Measurements from ENCODE around the gene DCLRE1B.
"Not testable (repeated sequence)": the region's sequence is repeated elsewhere in the genome, so short reads cannot be mapped to it uniquely, and the experiment has no call there.

The DCLRE1B gene

DNA sequence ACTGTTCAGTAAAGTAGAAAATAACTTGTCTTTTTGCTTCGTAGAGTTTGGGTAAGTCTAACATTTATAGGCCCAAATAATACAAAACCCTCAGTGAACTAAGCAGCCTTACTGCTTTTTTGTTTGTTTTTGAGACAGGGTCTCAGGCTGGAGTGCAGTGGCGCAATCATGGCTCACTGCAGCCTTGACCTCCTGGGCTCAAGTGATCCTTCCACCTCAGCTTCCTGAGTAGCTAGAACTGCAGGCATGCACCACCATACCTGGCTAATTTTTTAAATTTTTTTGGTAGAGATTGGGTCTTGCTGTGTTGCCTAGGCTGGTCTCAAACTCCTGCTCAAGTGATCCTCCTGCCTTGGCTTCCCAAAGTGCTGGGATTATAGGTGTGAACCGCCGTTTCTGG, 43.0 kb downstream of the DCLRE1B start:
- DNase-seq (ENCODE audit: low read depth in 2 of 2): not testable (repeated sequence)

DNA sequence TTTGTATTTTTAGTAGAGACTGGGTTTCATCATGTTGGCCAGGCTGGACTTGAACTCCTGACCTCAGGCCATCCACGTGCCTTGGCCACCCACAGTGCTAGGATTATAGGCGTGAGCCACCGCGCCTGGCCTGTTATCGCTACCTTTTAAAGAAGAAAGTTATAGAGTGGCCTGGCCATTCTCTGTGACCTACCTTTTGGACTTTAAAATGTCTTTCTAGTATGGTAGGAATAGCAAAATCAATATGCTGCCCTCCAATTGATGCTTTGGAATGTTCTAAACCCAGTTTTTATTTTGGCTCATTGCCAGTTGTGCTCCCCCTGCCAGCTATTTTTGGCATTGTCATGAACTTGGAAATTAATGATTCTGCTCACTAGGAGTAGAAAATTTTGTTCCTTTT, 43.9 kb downstream of the DCLRE1B start:
- no peak for DNase-seq (ENCODE audit: low read depth in 2 of 2)

DNA sequence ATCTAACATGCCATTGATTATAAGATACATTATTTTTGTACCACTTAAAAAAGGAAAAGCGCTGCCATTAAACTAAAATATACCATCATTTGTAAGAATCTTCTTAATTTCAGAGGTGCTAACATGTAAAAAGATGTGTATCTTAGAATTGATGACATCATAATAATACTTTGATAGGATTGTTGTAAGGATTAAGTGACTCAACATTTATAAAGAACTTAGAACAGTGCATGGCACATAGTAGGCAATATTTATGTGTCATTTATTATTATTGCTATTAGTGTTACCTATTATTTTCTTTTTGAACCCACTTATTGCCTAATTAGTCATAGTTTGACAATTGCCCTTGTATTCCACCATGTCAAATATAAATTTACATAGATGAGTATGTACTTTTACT, 45.8 kb downstream of the DCLRE1B start:
- DNase-seq (ENCODE audit: low read depth in 2 of 2): no peak

DNA sequence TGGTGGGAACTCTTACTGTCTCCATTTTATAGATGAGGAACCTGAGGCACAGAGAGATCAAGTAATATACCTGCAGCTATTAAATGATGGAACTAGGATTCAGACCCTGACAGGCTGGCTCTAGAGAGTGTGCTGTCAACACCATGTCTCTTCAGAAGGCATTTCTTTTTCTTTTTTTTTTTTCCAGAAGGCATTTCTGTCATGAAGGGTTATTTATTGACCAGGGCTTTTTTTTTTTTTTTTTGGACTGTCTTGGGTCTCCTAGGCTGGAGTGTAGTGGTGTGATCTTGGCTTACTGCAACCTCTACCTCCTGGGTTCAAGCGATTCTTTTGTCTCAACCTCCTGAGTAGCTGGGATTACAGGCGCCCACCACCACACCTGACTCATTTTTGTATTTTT, 46.6 kb downstream of the DCLRE1B start:
- no peak for DNase-seq (ENCODE audit: low read depth in 2 of 2)

DNA sequence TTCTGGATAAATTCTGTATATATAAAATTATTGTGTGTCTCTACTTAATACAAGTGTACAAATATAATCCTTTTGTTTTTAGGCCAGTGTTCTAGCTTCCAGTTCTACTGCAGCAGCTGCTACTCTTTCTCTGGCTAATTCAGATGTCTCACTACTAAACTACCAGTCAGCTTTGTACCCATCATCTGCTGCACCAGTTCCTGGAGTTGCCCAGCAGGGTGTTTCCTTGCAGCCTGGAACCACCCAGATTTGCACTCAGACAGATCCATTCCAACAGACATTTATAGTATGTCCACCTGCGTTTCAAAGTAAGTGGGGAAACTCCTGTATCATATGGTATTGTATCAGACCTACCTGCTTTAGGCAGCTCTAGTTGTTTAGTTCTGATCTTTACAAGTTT, 52.9 kb downstream of the DCLRE1B start:
- no peak for DNase-seq (ENCODE audit: low read depth in 2 of 2)

DNA sequence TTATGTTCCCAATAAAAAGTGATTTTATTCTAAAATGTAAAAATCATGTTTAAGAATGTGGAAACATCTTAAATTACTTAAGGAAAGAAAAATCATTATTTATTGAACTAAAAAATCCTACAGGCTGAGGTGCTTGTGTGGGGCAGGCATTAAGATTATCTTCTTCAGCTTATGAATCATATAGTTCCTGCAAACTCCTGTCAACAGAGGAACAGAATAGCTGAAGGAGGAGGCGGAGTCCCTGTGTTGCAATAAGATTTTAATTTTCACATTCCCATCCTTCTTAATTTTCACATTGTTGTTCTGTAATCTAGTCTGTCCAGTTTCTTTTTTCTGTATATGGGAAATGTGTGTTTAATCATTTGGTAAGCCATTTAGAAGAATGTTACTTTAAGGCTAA, 53.6 kb downstream of the DCLRE1B start:
- DNase-seq (ENCODE audit: low read depth in 2 of 2): no peak

DNA sequence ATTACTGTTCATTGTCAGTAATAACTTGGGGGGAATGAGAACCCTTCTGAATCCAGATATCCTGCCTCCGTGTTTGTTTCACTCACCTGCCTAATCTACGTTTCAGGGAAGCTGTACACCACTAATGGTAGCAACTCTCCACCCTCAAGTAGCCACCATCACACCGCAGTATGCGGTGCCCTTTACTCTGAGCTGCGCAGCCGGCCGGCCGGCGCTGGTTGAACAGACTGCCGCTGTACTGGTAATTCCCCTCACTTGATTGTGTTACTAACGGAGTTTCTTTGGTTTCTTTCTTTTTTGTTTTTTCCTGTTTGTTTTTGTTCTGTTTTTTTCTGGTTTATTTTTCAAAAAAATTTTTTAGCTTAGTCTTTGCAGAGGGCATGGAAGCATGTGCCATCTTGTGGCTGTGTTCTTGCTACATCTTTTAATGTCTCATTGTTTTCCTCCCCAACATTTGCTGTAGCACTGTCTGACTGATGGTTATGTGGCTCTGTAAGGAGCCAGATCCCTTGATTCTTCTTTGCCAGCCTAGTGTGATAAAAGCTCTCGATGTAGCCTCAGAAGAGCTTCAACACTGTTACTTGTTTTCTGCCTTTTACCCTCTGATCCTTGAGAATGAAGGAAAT, 58.3 kb downstream of the DCLRE1B start:
- no peak for DNase-seq (ENCODE audit: low read depth in 2 of 2)

All from fibroblast of skin of left quadriceps (primary cell).